ENCODE data around the gene CD164.

Gene CD164

DNA sequence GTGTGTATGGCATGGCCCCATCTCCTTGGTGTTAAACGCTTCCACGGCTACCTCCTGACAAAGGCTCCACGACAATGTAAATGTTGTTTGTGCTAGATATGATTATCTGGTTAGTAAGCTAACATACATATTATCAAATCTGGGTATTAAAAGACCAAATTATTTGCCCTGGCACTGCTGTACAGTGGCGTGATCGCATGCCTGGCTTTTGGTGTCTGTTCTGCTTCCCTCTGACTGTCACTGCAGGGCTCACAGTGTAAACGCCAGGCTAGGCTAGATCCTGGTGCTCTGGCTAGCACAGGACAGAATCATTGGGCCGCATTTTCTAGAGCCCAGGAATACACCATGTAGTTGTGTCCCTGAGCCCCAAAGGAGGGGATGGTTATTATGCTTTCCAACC lies 38.7 kb downstream of the CD164 start:
- Histone ChIP-seq H3K27ac (ENCODE audit: low read length) (no peak overlapping the region), H3K4me3 (ENCODE audit: low read length) (no peak overlapping the region), H3K4me1 (ENCODE audit: low read length) (no peaks in the 10 kb centered on the region), H3K27me3 (replicated peaks; ENCODE audit: insufficient read depth, low read length) (no peaks in the 10 kb centered on the region), H3F3A (ENCODE audit: insufficient read depth, low read length) (no peaks in the 10 kb centered on the region), H3K9ac (ENCODE audit: low read length) (no peak overlapping the region), H3K9me3 (replicated peaks; ENCODE audit: insufficient read depth, low read length) (no peaks in the 10 kb centered on the region), H2AFZ (ENCODE audit: low read length) (no peak overlapping the region), H4K20me1 (ENCODE audit: insufficient read depth, low read length) (no peaks in the 10 kb centered on the region), H3K36me3 (replicated peaks; ENCODE audit: insufficient read depth, low read length) (no peaks in the 10 kb centered on the region), H3K9me2 (replicated peaks; ENCODE audit: insufficient read depth, low read length) (no peaks in the 10 kb centered on the region), H3K79me2 (ENCODE audit: low read length) (no peaks in the 10 kb centered on the region), H3K4me2 (ENCODE audit: low read depth, low read length) (no peak overlapping the region)
- no peak for DNase-seq
- TF ChIP-seq, protein P1, sequence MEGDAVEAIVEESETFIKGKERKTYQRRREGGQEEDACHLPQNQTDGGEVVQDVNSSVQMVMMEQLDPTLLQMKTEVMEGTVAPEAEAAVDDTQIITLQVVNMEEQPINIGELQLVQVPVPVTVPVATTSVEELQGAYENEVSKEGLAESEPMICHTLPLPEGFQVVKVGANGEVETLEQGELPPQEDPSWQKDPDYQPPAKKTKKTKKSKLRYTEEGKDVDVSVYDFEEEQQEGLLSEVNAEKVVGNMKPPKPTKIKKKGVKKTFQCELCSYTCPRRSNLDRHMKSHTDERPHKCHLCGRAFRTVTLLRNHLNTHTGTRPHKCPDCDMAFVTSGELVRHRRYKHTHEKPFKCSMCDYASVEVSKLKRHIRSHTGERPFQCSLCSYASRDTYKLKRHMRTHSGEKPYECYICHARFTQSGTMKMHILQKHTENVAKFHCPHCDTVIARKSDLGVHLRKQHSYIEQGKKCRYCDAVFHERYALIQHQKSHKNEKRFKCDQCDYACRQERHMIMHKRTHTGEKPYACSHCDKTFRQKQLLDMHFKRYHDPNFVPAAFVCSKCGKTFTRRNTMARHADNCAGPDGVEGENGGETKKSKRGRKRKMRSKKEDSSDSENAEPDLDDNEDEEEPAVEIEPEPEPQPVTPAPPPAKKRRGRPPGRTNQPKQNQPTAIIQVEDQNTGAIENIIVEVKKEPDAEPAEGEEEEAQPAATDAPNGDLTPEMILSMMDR (IDR thresholded peaks at IDR 0.05; ENCODE audit: low read length) = no peak
- no peak for TF ChIP-seq EZH2phosphoT487 (IDR thresholded peaks at IDR 0.05; ENCODE audit: low read length)
- TF ChIP-seq EZH2 (optimal IDR thresholded peaks at IDR 0.05; ENCODE audit: low read depth, low read length) = no peak

DNA sequence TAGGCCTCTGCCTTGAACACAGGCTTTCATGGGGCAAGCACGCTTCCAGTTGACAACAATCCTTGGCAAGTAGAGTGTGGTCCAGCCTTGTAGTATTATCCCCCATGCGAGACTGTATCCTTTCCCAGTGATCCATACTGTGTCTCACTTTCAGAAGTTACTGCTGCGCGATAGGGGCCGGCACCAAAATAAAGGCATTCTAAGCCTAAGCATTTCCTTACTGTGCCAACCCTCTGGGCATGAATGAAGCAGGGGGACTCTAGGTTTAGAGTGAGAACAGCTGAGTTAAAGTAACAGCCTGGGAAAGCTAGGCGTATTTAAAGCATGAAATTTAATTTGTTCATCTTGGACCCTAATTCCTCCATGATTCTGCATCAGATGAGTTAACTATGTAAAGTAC lies 39.4 kb downstream of the CD164 start:
- Histone ChIP-seq H3K27me3 (replicated peaks; ENCODE audit: insufficient read depth, low read length) (no peaks in the 10 kb centered on the region), H3F3A (ENCODE audit: insufficient read depth, low read length) (no peaks in the 10 kb centered on the region), H3K79me2 (ENCODE audit: low read length) (no peaks in the 10 kb centered on the region), H3K9me2 (replicated peaks; ENCODE audit: insufficient read depth, low read length) (no peaks in the 10 kb centered on the region), H4K20me1 (ENCODE audit: insufficient read depth, low read length) (no peaks in the 10 kb centered on the region), H3K27ac (ENCODE audit: low read length) (no peak overlapping the region), H3K4me1 (ENCODE audit: low read length) (no peaks in the 10 kb centered on the region), H3K4me3 (ENCODE audit: low read length) (no peak overlapping the region), H2AFZ (ENCODE audit: low read length) (no peak overlapping the region), H3K4me2 (ENCODE audit: low read depth, low read length) (no peak overlapping the region), H3K9me3 (replicated peaks; ENCODE audit: insufficient read depth, low read length) (no peaks in the 10 kb centered on the region), H3K36me3 (replicated peaks; ENCODE audit: insufficient read depth, low read length) (no peaks in the 10 kb centered on the region), H3K9ac (ENCODE audit: low read length) (no peak overlapping the region)
- no peak for DNase-seq
- TF ChIP-seq, protein P1 (IDR thresholded peaks at IDR 0.05; ENCODE audit: low read length) = no peak
- TF ChIP-seq EZH2phosphoT487 (IDR thresholded peaks at IDR 0.05; ENCODE audit: low read length) (no peak), EZH2 (optimal IDR thresholded peaks at IDR 0.05; ENCODE audit: low read depth, low read length) (no peak)

DNA sequence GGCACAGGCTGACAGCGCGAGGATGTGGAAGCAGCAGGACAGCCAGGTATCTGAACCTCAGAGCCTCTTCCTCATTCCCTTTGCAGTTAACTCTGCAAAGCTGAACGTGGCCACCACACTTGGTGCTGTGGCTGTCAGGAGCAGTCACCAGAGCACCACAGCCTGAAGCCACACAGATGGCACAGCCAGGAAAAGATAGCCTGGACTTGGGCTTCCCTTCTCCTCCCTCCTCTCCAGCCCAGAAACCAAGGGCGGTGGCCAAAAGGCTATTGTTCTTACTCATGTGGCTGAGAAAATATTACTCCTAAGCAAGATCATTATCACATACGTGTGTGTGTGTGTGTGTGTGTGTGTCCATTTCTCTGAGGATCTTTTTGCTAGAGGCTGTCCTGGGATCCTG lies 39.8 kb downstream of the CD164 start:
- H4K20me1 ChIP-seq (ENCODE audit: insufficient read depth, low read length) = no peaks in the 10 kb centered on the region
- H3K36me3 ChIP-seq (replicated peaks; ENCODE audit: insufficient read depth, low read length) = no peaks in the 10 kb centered on the region
- H3K4me3 ChIP-seq (ENCODE audit: low read length) = no peak overlapping the region
- no peak for DNase-seq
- no peaks in the 10 kb centered on the region for H3K4me1 ChIP-seq (ENCODE audit: low read length)
- H3K4me2 ChIP-seq (ENCODE audit: low read depth, low read length) = no peak overlapping the region
- TF ChIP-seq EZH2 (optimal IDR thresholded peaks at IDR 0.05; ENCODE audit: low read depth, low read length) (no peak), EZH2phosphoT487 (IDR thresholded peaks at IDR 0.05; ENCODE audit: low read length) (no peak)
- TF ChIP-seq, protein P1 (IDR thresholded peaks at IDR 0.05; ENCODE audit: low read length) = no peak
- no peak overlapping the region for H2AFZ ChIP-seq (ENCODE audit: low read length)
- no peaks in the 10 kb centered on the region for H3K79me2 ChIP-seq (ENCODE audit: low read length)
- no peaks in the 10 kb centered on the region for H3F3A ChIP-seq (ENCODE audit: insufficient read depth, low read length)
- no peak overlapping the region for H3K9ac ChIP-seq (ENCODE audit: low read length)
- H3K9me2 ChIP-seq (replicated peaks; ENCODE audit: insufficient read depth, low read length) = no peaks in the 10 kb centered on the region
- H3K27me3 ChIP-seq (replicated peaks; ENCODE audit: insufficient read depth, low read length) = no peaks in the 10 kb centered on the region
- no peaks in the 10 kb centered on the region for H3K9me3 ChIP-seq (replicated peaks; ENCODE audit: insufficient read depth, low read length)
- H3K27ac ChIP-seq (ENCODE audit: low read length) = no peak overlapping the region
